AG09309 (cell line): Measurements from ENCODE around the gene UBE2B.

ENCODE experiments used
- DNase-seq: peaks from one replicate; pipeline ENCODE4 v3.0.0-alpha.2; 2010; ENCODE audit warnings: low read depth
- H3K4me3 ChIP-seq: 2 replicates; pipeline ENCODE4 v1.5.1; 2011; ENCODE audit warnings: mild to moderate bottlenecking, low read depth, low read length, moderate library complexity; ENCODE audit not compliant: control insufficient read depth
- CTCF ChIP-seq: IDR thresholded peaks from 2 replicates; pipeline ENCODE4 v1.5.1; 2011; ENCODE audit warnings: mild to moderate bottlenecking, low read depth, low read length, inconsistent platforms; ENCODE audit not compliant: insufficient read depth, control insufficient read depth; ENCODE audit errors: missing control alignments

Gene UBE2B

DNA sequence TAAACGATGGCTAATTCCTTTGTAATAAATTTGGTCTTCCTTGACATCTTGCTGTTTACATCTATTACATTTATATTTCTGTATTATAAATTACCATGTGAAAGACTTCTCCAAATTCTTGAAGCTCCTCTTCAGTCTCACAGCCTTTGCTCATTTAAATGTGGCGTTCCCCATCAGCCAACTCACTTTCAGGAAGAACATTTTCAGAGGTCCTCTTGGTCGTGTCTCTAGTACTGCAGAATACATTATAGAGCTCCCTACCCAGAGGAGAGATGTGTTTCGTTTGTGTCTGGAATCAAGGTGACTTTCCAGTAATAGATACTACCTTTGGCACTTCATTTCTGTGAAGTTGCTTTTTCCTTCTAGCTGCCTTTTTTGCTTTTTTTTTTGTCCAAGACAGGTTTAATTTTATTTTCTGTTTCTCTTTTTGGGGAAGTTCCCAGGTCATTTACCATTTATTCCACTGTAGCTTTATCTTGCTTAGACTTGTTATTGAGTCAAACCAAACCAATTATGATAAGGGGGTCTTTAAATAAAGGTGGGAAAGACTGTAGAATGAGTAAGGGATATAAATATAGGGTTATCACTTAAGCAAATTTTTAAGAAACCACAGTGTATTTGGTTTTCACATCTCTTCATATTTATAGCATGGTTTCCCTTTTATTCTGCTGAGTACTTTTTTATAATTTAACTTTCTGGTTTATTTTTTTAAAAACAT, 12.8 kb downstream of the UBE2B start:
- no peak for TF ChIP-seq CTCF
- no peak overlapping the region for H3K4me3 ChIP-seq
- no peak for DNase-seq

DNA sequence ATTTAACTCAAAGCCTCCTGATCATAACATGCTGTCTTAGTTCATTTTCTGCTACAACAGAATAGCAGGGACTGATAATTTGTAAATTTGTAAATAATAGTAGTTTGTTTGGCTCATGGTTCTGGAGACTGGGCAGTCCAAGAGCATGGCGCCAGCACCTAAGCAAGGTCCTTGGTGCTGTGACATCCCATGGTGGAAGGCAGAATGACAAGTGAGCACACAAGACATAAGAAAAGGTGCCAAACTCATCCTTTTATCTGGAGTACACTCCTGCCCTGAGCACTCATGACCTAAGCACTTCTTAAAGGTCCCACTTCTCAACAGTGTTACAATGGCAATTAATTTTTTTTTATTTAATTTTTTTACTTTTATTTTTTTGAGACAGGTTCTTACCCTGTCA, 16.1 kb downstream of the UBE2B start:
- TF ChIP-seq CTCF: no peak
- DNase-seq: no peak
- no peak overlapping the region for H3K4me3 ChIP-seq

- H3K4me3 ChIP-seq: no peak overlapping the region
- TF ChIP-seq CTCF: no peak
- no peak for DNase-seq
These were observed 20.9 kb downstream of the UBE2B start for GRCh38 chr5:134392301-134392700.

DNA sequence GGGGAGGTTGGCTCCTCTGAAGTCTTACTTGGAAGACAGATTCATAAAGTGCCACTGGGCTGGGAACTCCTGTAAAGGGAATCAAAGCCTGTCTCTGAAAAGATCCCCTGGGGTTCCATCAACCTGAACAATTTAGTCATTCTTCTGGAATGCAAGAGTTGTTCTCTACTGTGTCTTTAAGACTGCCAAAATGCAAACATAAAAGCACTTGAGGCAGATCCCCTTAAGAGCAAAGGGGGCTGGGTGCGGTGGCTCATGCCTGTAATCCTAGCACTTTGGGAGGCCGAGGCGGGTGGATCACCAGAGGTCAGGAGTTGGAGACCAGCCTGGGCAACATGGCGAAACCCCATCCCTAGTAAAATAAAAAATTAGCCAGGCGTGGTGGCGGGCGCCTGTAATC, 23.6 kb downstream of the UBE2B start:
- H3K4me3 ChIP-seq: no peak overlapping the region
- no peak for DNase-seq
- no peak for TF ChIP-seq CTCF

- no peak for DNase-seq
- H3K4me3 ChIP-seq: no peak overlapping the region
- no peak for TF ChIP-seq CTCF
These were observed 24.9 kb downstream of the UBE2B start for GRCh38 chr5:134396274-134396673.

- no peak for DNase-seq
- no peak overlapping the region for H3K4me3 ChIP-seq
- TF ChIP-seq CTCF: no peak
These were observed 25.8 kb downstream of the UBE2B start for GRCh38 chr5:134397196-134397595.

DNA sequence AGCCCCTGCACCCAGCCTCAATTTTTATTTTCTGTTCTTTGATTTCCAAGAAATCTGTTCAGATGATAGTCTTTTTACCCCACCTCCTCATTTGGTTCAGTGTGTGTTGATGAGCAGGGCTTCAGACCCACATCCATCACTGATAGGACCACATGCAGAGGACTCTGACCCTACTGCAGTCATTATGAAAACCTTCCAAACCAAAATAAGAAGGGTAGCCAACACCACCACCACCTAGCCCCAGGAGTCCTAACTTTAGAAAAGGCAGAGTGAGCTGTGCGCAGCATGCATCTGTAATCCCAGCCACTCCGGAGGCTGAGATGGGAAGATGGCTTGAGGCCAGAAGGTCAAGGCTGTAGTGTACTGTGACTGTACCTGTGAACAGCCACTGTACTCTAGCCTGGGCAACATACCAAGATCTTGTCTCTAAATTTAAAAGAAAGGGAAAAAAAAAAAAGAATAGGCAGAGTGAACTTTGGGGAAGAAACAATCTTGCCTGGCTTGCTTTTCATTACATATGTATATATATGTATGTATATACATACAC, 27.3 kb downstream of the UBE2B start:
- no peak for DNase-seq
- no peak for TF ChIP-seq CTCF
- H3K4me3 ChIP-seq: no peak overlapping the region
